IMR-90 (cell line): ENCODE results near the gene ELMOD3. TPM values are rescaled to one million over a fixed set of nuclear protein-coding genes. Genes with fewer than 3 reads are reported as not detected.

Source experiments
- ATAC-seq: fragments of 200-7000 bp; cut with Tn5 transposase; 2 replicates; pipeline ENCODE4 v1.9.1; 2020; ENCODE audit warnings: low read depth, mild to moderate bottlenecking, moderate library complexity
- BruUV-seq: library from RNA; stranded (reverse); fragments of 400-500 nt; replicated peaks from 2 replicates; lab custom pipeline; 2021; lab: Mats Ljungman, UMichigan
- CTCF ChIA-PET: fragments of 300-600 bp; formaldehyde crosslinking; extraction: SDS; loops from one replicate; lab custom pipeline; 2021; ENCODE audit warnings: antibody characterized with exemption; lab: Yijun Ruan, JAX
- POLR2A ChIA-PET: fragments of 300-600 bp; sonication (Branson Sonifier 250); formaldehyde crosslinking; loops from one replicate; lab custom pipeline; 2022; ENCODE audit warnings: antibody characterized with exemption; ENCODE audit not compliant: unreplicated experiment; lab: Charles Lee
- DNase-seq: peaks from one replicate; pipeline ENCODE4 v3.0.0; 2013
- H2AFZ ChIP-seq: replicated peaks from 2 replicates; pipeline ENCODE3; 2013; ENCODE audit warnings: low read length, mild to moderate bottlenecking; ENCODE audit not compliant: poor library complexity
- H2AK5ac ChIP-seq: 2 replicates; pipeline ENCODE4 v1.6.1; 2013; ENCODE audit warnings: low read depth, low read length, inconsistent platforms
- H2AK9ac ChIP-seq: replicated peaks from 2 replicates; pipeline ENCODE3; 2013; ENCODE audit warnings: mild to moderate bottlenecking, low read depth, low read length, moderate library complexity; ENCODE audit not compliant: poor library complexity
- H2BK120ac ChIP-seq: 2 replicates; pipeline ENCODE4 v1.6.1; 2013; ENCODE audit warnings: low read depth, low read length, inconsistent platforms
- H2BK15ac ChIP-seq: 3 replicates; pipeline ENCODE4 v1.6.1; 2013; ENCODE audit warnings: low read depth, low read length, inconsistent platforms
- H2BK20ac ChIP-seq: 2 replicates; pipeline ENCODE4 v1.6.1; 2013; ENCODE audit warnings: low read depth, mild to moderate bottlenecking, inconsistent platforms, low read length, moderate library complexity
- H2BK5ac ChIP-seq: 2 replicates; pipeline ENCODE4 v1.6.1; 2013; ENCODE audit warnings: mild to moderate bottlenecking, low read depth, low read length, inconsistent platforms; ENCODE audit not compliant: poor library complexity, severe bottlenecking
- H3K14ac ChIP-seq: replicated peaks from 2 replicates; pipeline ENCODE4 v1.6.1; 2013; ENCODE audit warnings: low read depth, low read length, inconsistent platforms
- H3K18ac ChIP-seq: 2 replicates; pipeline ENCODE4 v1.6.1; 2013; ENCODE audit warnings: low read depth, low read length, control low read depth
- H3K23ac ChIP-seq: 2 replicates; pipeline ENCODE4 v1.6.1; 2013; ENCODE audit warnings: low read depth, low read length, inconsistent platforms
- H3K27ac ChIP-seq: 2 replicates; pipeline ENCODE4 v1.5.1; 2013; ENCODE audit warnings: mild to moderate bottlenecking, control low read depth, low read length; ENCODE audit not compliant: insufficient read depth
- H3K27me3 ChIP-seq: 2 replicates; pipeline ENCODE4 v1.6.1; 2013; ENCODE audit warnings: low read length; ENCODE audit not compliant: control insufficient read depth, insufficient read depth
- H3K36me3 ChIP-seq: 2 replicates; pipeline ENCODE4 v1.6.1; 2013; ENCODE audit warnings: low read length, mixed read lengths; ENCODE audit not compliant: control insufficient read depth, insufficient read depth
- H3K4ac ChIP-seq: 2 replicates; pipeline ENCODE4 v1.6.1; 2013; ENCODE audit warnings: low read depth, low read length, inconsistent platforms
- H3K4me1 ChIP-seq: 2 replicates; pipeline ENCODE4 v1.6.1; 2013; ENCODE audit warnings: low read length, mixed read lengths; ENCODE audit not compliant: control insufficient read depth, insufficient read depth
- H3K4me2 ChIP-seq: 2 replicates; pipeline ENCODE4 v1.6.1; 2013; ENCODE audit warnings: low read depth, mild to moderate bottlenecking, control low read depth, low read length, moderate library complexity
- H3K4me3 ChIP-seq: 2 replicates; pipeline ENCODE4 v1.5.1; 2013; ENCODE audit warnings: low read depth, mild to moderate bottlenecking, control low read depth, low read length, moderate library complexity; ENCODE audit not compliant: insufficient read depth
- H3K56ac ChIP-seq: 2 replicates; pipeline ENCODE4 v1.6.1; 2013; ENCODE audit warnings: low read length, inconsistent platforms; ENCODE audit not compliant: insufficient read depth; ENCODE audit errors: extremely low read depth
- H3K79me1 ChIP-seq, 2 experiments: 2 replicates each; pipeline ENCODE4 v1.6.1; 2013; ENCODE audit warnings: low read length in 2 of 2, inconsistent platforms in 1 of 2, low read depth in 1 of 2
- H3K9ac ChIP-seq: 2 replicates; pipeline ENCODE4 v1.6.1; 2013; ENCODE audit warnings: low read depth, low read length, control low read depth
- H3K9me1 ChIP-seq: 2 replicates; pipeline ENCODE4 v1.6.1; 2013; ENCODE audit warnings: low read length, inconsistent platforms; ENCODE audit not compliant: insufficient read depth
- H3K9me3 ChIP-seq: 2 replicates; pipeline ENCODE4 v1.6.1; 2013; ENCODE audit warnings: low read length; ENCODE audit not compliant: control insufficient read depth, insufficient read depth
- H4K20me1 ChIP-seq: 2 replicates; pipeline ENCODE4 v1.6.1; 2013; ENCODE audit warnings: low read length, inconsistent platforms; ENCODE audit not compliant: insufficient read depth
- H4K5ac ChIP-seq: 2 replicates; pipeline ENCODE4 v1.6.1; 2013; ENCODE audit warnings: mild to moderate bottlenecking, low read depth, low read length, control low read depth
- H4K8ac ChIP-seq, 2 experiments: 2 replicates each; pipeline ENCODE4 v1.6.1; 2013; ENCODE audit warnings: low read depth in 2 of 2, low read length in 2 of 2, control low read depth in 1 of 2, inconsistent platforms in 1 of 2
- H4K91ac ChIP-seq: 2 replicates; pipeline ENCODE4 v1.6.1; 2013; ENCODE audit warnings: low read depth, low read length, inconsistent platforms; ENCODE audit not compliant: insufficient read depth
- BHLHE40 ChIP-seq: fragments of 150-350 bp; IDR thresholded peaks from 2 replicates; pipeline ENCODE4 v1.6.1; 2016; ENCODE audit warnings: mild to moderate bottlenecking, low read depth, low read length
- CHD1 ChIP-seq: IDR thresholded peaks from 2 replicates; pipeline ENCODE4 v1.6.1; 2012; ENCODE audit warnings: low read depth, low read length, improper control_type of control experiment
- MAFK ChIP-seq: IDR thresholded peaks from 2 replicates; pipeline ENCODE4 v1.6.1; 2012; ENCODE audit warnings: low read depth, low read length, improper control_type of control experiment
- MAZ ChIP-seq: IDR thresholded peaks from 2 replicates; pipeline ENCODE4 v1.6.1; 2012; ENCODE audit warnings: low read depth, mild to moderate bottlenecking, low read length, improper control_type of control experiment, moderate library complexity, borderline replicate concordance
- MXI1 ChIP-seq: IDR thresholded peaks from 2 replicates; pipeline ENCODE4 v1.6.1; 2012; ENCODE audit warnings: low read depth, mild to moderate bottlenecking, low read length, moderate library complexity, borderline replicate concordance
- NFE2L2 ChIP-seq: fragments of 150-350 bp; IDR thresholded peaks from 2 replicates; pipeline ENCODE4 v1.6.1; 2016; ENCODE audit warnings: low read depth, mild to moderate bottlenecking, low read length
- RAD21 ChIP-seq: IDR thresholded peaks from 2 replicates; pipeline ENCODE4 v1.6.1; 2012; ENCODE audit warnings: low read length, improper control_type of control experiment
- RCOR1 ChIP-seq: IDR thresholded peaks from 2 replicates; pipeline ENCODE4 v1.6.1; 2012; ENCODE audit warnings: mild to moderate bottlenecking, low read length, improper control_type of control experiment; ENCODE audit not compliant: insufficient replicate concordance
- SMC3 ChIP-seq: fragments of 150-350 bp; IDR thresholded peaks from 2 replicates; pipeline ENCODE4 v1.6.1; 2016; ENCODE audit warnings: low read depth, mild to moderate bottlenecking, antibody characterized with exemption, low read length, moderate library complexity
- WGBS, 2 experiments: methylation state at CpG; one replicate each; pipeline versions ENCODE4 v1.1.5 to v1.1.7; 2013; ENCODE audit warnings: missing lambda C conversion rate in 2 of 2; ENCODE audit not compliant: insufficient read length in 1 of 2; ENCODE audit errors: extremely low coverage in 2 of 2; 5-methylcytosine and 5-hydroxymethylcytosine counted together
- dilution Hi-C: fragments of 300-500 bp; cut with HindIII; formaldehyde crosslinking; loops from one replicate; pipeline ENCODE4 v1.14.3; 2018; ENCODE audit warnings: low sequenced_read_pairs; ENCODE audit not compliant: unreplicated experiment
- in situ Hi-C: fragments of 300-500 bp; cut with MboI; formaldehyde crosslinking; loops from 3 replicates; pipeline ENCODE4 v1.14.3; 2019; ENCODE audit warnings: low sequenced_read_pairs, inconsistent platforms, mixed read lengths
- intact Hi-C: fragments of 100-400 bp; cut with micrococcal nuclease; formaldehyde crosslinking; loops from 2 replicates; pipeline ENCODE4 v1.10.0; 2022
- polyA plus RNA-seq, 3 experiments: library from polyadenylated mRNA; depleted of rRNA; stranded (reverse); fragments of >200 nt; gene quantifications; 2 replicates each; pipeline ENCODE4 v1.2.3, GENCODE V29; 2012; ENCODE audit warnings: low replicate concordance in 1 of 3
- total RNA-seq: library from RNA; depleted of rRNA; stranded (reverse); fragments of >200 nt; gene quantifications from 2 replicates; pipeline ENCODE4 v1.2.3, GENCODE V29; 2012
- TF ChIP-seq, protein P1 (sequence below): fragments of 150-350 bp; IDR thresholded peaks from 2 replicates; pipeline ENCODE4 v1.6.1; 2016; ENCODE audit warnings: low read depth, mild to moderate bottlenecking, low read length, moderate library complexity, borderline replicate concordance

Gene ELMOD3
- total and polyA plus RNA-seq, 2 of the 4 experiments (the other 2 are of a cell fraction), result 13.1 to 20.7 TPM

- Histone ChIP-seq H3K4ac (no peak overlapping the region), H2AK9ac (no peak overlapping the region), H2BK120ac (peak overlapping the region; percentile 43; the same call in 1 of the 2 replicates), H3K9me3 (no peaks in the 10 kb centered on the region), H3K18ac (no peak overlapping the region), H3K4me1 (peaks cover 25% of the 10 kb centered on the region), H2AK5ac (peak overlapping the region; percentile 28; the same call in 1 of the 2 replicates), H3K14ac (no peak overlapping the region), H3K4me3 (no peak overlapping the region), H3K79me1 (peaks cover 6 to 47% of the 10 kb centered on the region in 2 experiments; a peak in 2 of 4 replicates), H4K8ac (no peak overlapping the region), H4K91ac (no peak overlapping the region), H4K20me1 (peaks cover 16% of the 10 kb centered on the region; the same call in 1 of the 2 replicates), H3K23ac (no peak overlapping the region), H3K4me2 (no peak overlapping the region), H2BK5ac (peak overlapping the region; percentile 61), H2AFZ (no peak overlapping the region), H3K27me3 (no peaks in the 10 kb centered on the region), H3K27ac (peak overlapping the region; percentile 50; the same call in 1 of the 2 replicates), H3K9ac (no peak overlapping the region), H3K56ac (no peak overlapping the region), H3K36me3 (peaks cover 41% of the 10 kb centered on the region), H2BK15ac (peak overlapping the region; percentile 41; the same call in 2 of the 3 replicates), H3K9me1 (peaks cover 26% of the 10 kb centered on the region), H4K5ac (no peak overlapping the region), H2BK20ac (peak overlapping the region; percentile 21; the same call in 1 of the 2 replicates)
- CTCF ChIA-PET, result interaction anchor here (0.8 kb wide), 1 partner anchor 177 kb away, joined by 6 read pairs; the partner anchor contains the start of gene TCF7L1
- intact Hi-C loops (no loop called here), dilution Hi-C loops (no loop called here), in situ Hi-C loops (no loop called here)
- POLR2A ChIA-PET, result no interaction called here
- DNase-seq (peak; percentile 10), ATAC-seq (no peak)
- no TSS peak for BruUV-seq
- WGBS, 2 experiments, result 100% methylated on average over 1 of the region's 3 CpGs; no CpG with 5 or more reads in 1 of the 2 experiments
- TF ChIP-seq SMC3, result no peak
- TF ChIP-seq RCOR1, result no peak
- TF ChIP-seq MXI1, result no peak
- no peak for TF ChIP-seq NFE2L2
- no peak for TF ChIP-seq RAD21
- TF ChIP-seq, protein P1, sequence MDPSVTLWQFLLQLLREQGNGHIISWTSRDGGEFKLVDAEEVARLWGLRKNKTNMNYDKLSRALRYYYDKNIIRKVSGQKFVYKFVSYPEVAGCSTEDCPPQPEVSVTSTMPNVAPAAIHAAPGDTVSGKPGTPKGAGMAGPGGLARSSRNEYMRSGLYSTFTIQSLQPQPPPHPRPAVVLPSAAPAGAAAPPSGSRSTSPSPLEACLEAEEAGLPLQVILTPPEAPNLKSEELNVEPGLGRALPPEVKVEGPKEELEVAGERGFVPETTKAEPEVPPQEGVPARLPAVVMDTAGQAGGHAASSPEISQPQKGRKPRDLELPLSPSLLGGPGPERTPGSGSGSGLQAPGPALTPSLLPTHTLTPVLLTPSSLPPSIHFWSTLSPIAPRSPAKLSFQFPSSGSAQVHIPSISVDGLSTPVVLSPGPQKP, result no peak
- TF ChIP-seq CHD1, result no peak
- TF ChIP-seq MAFK, result no peak
- TF ChIP-seq BHLHE40, result no peak
- no peak for TF ChIP-seq MAZ
These were observed 44.2 kb upstream of the ELMOD3 start for GRCh38 chr2:85310330-85310729.
